Jurkat, Clone E6-1 (cell line): ENCODE data around the gene FYN.
A peak's percentile ranks its signal among the peaks of the same experiment; 100 is the strongest.

Experiments used
- DNase-seq: peaks from one replicate; pipeline ENCODE4 v3.0.0-alpha.2; 2011; ENCODE audit warnings: low read depth, low spot score
- H3K4me3 ChIP-seq: 2 replicates; pipeline ENCODE4 v1.5.1; 2011; ENCODE audit warnings: mild to moderate bottlenecking, low read length, control low read depth, moderate library complexity

FYN gene

DNA sequence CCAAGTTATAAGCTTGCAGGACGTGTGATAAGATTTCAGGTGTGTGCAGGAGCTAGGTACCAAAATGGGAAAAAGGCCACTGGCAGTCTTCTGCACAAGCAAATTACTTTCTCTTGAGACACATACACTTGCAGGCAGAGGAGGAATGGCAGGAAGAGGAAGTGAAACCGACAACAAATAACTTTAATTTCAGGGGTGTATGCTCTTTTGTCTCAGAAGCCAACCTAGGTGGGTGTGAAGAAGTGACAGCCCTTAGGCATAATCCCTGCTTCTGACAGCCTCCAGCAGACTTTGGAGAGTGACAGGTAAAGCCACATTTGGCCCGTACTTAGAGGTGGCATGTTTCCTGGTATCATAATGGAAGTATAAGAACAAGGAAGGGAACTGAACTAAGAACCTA lies 148.7 kb downstream of the FYN start:
- peak; percentile 48 for DNase-seq
- no peak overlapping the region for H3K4me3 ChIP-seq

DNA sequence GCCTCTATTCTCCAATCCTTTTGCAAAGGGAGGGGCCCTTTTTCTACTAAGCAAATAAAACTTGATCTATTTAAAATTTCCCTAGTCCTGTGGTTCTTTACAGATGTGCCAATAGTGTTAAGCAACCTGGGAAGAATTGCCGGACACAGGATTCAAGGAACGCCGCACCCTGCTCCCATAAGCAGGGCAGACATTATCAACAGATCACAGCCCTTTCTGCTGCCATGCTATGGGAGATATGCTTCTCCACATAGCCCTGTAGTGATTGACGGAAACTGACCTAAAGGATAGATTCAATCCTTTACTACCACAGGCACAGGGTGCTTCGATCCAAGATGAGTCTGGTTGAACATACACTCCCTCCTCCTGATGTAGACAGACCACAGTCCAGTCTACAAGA lies 149.2 kb downstream of the FYN start:
- no peak overlapping the region for H3K4me3 ChIP-seq
- DNase-seq = no peak

DNA sequence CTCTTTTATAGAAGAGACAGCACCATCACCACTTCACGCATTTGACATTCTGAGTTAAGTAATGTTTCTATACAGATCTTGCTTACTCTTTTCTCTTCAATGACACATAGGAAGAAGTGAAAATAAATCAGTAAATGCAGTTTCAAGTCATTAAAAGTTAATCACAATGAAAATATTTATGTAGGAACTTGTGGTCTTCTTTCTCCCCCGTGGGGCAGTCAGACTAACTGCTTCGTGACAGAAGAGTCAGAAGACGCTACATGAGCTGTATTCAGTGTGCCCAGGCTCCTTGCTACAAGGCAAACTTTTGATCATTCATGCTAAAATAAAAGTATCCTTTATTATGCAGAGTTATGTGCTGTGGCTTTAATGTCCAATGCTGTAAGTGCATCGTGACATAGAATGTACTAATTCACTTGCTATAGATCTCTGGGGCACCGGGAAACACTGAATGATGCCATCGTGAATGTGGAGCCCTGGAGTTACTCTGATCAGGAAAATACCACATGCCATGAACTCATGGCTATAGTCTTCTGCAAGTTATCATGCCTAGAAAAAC lies 149.8 kb downstream of the FYN start:
- no peak for DNase-seq
- H3K4me3 ChIP-seq = no peak overlapping the region

DNA sequence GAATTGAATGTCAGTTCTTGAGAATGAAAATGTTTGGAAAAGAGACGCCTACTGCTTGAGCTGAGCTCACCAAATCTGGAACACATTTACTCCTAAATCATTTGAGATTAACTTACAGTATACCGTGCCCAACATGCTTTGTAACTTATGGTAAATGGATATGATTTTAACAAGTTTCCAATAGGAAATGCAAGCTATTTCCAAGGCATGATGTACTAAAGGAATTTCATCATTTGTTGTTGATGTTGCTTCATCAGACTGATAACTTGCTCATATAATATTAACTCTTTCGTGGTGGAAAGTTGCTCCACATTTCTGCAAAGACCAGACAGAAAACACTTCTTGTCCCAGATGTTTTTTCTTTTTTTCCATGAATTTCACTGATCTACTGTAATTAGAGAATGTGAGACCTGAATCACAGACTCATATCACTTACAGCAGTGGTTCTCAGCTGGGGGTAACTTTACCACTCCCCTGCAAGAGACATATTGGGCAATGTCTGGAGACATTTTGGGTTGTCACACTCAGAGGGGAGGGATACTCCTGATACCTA lies 151.0 kb downstream of the FYN start:
- no peak overlapping the region for H3K4me3 ChIP-seq
- DNase-seq = no peak

DNA sequence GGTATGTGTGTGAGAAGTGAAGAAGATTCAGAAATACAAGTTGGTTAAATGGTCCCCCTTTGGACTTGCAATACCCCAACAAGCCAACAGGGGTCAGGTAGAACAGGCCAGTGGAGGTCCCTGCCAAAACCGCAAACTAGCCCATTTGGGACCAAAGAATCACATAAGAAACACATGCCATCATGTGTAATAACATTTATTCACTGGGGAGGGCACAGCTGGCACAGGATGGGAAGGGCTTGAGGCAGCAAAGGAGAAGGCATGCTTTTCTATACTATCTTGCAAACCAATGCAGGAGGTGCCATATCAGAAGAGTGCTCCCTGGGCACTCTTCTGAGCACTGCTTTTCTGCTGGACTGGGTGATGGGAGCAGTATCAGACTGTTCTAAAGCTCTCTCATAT lies 151.5 kb downstream of the FYN start:
- DNase-seq = peak; percentile 56
- no peak overlapping the region for H3K4me3 ChIP-seq

DNA sequence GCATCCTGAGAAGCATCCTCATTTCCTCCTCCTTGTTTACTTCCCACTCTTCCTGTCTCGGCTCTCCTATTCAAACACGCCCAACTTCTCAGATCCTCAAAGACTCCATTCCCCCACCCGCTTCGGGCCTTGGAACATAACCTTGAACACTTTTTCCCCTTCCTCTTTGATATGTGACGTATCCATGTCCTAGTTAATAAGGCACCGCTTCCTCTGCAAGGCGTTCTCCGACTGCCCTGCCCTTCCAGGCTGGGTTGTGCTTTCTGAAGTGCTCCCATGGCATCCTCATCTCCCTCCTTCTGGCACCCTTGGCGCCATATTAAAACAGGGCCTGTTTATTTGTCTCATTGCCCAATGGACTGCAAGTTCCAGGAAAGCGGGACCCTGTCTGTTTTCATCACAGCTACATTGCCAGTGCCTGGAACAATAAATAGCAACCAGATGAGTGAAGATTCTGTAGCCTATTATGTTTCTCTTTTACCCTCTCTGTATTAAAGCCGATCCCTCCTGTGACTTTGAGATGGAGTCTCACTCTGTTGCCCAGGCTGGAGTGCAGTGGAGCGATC lies 152.2 kb downstream of the FYN start:
- DNase-seq = no peak
- no peak overlapping the region for H3K4me3 ChIP-seq

DNA sequence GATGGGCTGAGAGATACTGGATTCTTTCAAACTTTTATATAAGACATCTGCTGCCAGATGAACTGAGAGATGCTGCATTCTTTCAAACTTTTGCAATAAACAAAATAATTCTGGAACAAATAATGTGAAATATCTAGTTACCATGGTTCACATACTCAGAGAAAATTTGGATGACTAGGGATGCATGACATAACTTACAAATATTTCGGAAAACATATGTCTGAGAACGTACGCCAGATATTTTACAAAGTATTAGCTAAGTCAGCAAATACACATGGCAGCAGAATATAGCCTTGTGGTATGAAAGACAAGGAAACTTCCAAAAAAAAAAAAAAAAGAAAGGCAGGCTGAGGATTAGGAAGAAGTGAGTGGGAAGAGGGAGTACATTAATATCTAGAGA lies 154.3 kb downstream of the FYN start:
- no peak for DNase-seq
- no peak overlapping the region for H3K4me3 ChIP-seq

DNA sequence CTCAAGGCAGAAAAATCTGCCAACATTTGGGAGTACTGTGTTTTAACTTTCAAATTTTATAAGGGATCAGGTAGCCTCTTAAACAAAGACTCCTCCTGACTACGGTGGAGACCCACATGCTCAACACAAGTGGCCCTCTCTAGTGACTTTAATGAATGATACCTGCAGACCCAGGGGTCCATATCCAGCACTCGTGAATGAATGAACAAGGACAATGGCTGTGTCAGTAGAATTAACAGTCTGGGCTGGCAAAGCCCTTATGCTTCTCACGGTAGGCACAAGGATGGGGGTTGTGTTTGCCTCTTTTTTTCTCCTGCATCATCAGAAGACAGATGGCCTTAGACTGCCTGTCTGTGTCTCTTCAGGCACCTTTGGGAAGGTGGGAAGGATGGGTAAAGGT lies 154.9 kb downstream of the FYN start:
- H3K4me3 ChIP-seq = no peak overlapping the region
- no peak for DNase-seq

DNA sequence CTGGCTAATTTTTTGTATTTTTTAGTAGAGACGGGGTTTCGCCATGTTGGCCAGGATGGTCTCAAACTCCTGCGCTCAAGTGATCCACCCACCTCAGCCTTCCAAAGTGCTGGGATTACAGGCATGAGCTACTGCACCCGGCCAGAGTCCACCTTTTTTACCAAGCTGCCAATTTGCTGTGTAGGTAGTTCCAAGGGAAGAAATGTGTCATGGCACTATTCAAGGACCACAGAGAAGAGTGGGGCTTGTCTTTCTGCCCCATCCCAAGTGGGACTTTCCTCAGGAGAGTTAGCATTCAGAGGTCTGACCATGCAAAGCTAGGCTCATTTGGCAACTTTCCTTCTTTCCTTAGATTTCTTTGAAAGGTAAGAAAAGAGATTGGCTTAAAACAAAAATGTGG lies 155.6 kb downstream of the FYN start:
- no peak for DNase-seq
- H3K4me3 ChIP-seq = no peak overlapping the region

DNA sequence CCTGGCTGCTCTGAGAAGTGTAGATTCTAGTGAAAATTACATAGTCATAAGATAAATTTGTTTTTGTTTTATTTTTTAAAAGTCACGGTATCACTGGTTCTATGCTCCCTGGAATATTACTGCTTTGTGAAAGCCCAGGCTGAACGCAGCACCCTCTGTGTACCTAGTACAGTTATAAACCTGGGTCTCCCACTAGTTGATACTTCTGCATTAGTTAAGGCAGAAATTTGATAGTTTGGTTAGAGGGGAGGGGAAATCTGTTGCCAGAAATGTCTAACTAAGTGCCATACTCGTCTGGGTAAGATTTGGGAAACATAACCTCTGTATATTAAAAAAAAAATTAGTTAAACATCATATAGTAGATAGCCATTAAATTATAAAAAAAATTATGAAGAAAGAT lies 156.9 kb downstream of the FYN start:
- DNase-seq = no peak

DNA sequence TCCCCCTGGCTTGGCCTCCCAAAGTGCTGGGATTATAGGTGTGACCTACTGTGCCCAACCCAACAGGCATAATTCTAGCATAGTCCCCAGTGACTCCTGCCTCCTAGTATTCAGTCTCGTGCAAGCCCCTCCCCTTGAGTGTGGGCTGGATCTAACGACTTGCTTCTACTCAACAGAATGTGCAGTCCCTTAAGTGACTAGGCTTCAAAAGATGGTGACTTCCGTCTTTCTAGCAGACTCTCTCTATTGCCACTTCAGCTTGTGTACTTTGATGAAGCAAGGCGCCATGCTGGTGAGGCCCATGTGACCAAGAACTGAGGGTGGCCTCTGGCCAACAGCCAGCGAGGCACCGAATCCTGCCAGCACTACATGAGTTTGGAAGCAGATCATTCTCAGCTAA lies 157.9 kb downstream of the FYN start:
- DNase-seq = no peak
- no peak overlapping the region for H3K4me3 ChIP-seq

More for the DNA sequence above, 156.9 kb downstream of the FYN start:
- H3K4me3 ChIP-seq = no peak overlapping the region

DNA sequence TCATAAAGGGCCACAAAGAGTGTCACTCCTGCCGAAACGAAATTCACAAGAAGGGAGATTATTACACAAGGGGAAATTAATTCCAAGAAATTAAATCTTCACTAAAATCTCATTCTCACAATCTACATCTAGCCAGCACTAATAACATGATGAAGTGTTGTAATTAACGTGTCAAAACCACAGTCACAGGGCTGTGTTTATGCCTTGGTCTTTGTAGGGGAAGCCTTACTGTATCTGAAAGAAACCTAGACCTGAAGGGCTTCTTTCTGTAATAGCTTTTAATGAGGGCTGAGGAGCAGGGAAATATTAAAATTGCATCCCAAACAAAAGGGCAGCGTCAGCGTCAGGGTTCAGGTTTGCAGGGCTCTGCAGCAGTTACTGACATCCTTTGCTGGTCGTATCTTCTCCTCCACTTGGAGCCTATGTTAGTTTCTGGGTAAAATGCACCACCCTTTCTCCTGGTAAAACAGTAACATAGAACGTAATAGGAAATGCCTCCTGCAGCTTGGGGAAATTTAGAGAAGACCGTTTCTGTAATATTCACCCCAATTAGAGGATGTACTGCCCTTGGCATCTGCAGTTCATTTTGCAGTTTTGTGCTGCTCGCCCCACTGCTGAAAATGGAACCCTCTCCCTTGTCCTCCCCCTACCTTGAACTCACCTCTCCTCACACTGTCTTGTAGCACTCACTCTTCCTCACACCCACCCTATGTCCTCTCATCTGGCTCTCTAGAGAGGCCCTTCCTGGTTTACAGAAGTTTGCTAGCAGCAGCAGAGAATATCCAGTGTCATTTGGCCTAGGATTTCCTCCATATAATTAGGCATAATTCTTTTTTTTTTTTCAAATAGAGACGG lies 158.6 kb downstream of the FYN start:
- no peak for DNase-seq

DNA sequence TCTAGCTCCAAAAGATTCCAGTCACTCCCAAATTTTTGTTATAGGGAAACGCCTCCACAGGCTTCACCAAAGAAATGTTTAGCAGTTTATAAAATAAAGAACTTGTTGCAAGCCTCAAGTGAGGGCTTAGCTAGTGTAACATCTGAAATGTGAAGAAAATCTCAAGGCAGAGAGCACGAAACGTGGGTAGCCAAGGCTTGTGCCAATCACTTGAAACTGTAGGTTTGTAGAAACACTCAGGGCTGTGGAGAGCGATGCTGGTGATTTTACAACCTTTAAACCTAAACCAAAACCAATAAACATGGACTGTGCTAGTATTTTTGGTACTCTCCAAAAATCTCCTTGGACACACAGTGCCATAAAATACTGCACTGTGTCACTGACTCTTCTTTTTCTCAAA lies 159.4 kb downstream of the FYN start:
- no peak for DNase-seq
- no peak overlapping the region for H3K4me3 ChIP-seq

More for the DNA sequence above, 158.6 kb downstream of the FYN start:
- H3K4me3 ChIP-seq = no peak overlapping the region

DNA sequence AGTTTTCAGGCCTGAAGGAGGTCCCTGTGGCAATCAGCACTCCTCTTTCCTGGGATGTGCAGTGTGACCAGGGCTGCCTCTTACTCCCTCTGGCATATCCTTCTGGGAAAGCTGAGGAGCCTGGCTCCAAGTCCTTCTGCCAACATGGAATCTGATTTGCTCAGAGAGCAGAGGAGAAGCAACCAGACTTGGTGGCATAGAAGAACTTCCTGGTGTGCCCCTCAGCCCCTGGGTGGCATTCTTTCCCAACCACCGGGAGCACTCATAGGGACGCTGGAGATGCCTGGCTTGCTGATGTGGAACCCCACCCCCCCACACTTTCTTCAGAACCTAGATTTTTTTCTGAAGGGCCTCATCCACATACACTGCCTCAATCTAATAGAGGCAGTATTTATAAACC lies 160.0 kb downstream of the FYN start:
- DNase-seq = no peak
- no peak overlapping the region for H3K4me3 ChIP-seq

DNA sequence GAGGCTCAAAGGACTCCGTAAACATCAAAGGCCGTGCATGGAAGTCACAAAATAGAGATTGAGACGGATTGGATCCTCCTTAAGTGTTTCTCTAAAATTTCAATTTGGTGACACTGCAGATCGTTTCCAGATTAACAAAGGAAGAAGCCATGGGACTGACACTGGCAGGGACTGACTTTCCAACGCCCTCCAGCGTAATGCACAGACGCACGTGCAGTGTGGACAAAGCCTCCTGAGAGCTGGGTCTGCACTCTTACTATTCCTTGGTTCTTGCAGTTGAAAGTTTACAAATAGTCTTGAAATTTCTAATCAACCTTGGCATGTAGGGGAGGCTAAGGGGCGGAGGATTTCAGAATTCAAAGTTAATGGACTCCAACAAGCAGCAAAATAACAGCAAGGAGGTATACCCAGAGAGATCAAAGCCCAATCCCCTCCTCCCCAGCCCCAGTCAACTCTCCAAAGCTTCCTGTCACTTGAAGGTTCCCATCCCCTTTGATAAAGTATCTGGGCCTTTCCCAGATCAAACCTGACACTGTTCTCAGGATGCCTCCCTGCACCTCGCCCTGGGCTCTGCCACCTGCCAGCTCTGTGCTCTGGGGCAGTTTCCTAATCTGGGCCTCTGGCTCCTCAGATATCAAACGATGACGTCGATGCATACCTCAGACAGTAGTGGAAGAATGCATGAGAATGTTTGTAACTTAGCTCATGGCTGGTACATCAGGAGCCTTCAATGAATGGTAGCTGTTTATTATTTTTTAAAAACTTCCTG lies 161.1 kb downstream of the FYN start:
- no peak overlapping the region for H3K4me3 ChIP-seq

DNA sequence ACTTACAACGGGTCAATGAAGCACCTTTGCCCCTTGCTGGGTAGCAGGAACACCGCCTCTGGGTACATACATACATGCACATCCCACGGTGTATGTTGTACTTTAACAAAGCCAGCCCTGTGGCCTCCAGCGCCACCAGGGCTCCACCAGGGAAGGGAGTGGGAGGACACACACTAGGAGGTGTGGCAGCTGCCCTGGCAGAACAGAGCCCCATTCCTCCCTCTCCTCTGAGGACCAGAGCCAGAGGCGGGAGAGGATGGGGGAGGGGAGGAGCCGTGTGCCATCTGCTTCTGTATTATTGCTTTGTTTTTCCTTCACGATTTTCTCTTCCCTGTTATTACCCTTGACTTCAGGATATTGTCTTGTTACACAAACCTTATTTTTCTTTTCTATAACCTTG lies 161.8 kb downstream of the FYN start:
- H3K4me3 ChIP-seq = no peak overlapping the region
- no peak for DNase-seq

More for the DNA sequence above, 161.1 kb downstream of the FYN start:
- DNase-seq = no peak

DNA sequence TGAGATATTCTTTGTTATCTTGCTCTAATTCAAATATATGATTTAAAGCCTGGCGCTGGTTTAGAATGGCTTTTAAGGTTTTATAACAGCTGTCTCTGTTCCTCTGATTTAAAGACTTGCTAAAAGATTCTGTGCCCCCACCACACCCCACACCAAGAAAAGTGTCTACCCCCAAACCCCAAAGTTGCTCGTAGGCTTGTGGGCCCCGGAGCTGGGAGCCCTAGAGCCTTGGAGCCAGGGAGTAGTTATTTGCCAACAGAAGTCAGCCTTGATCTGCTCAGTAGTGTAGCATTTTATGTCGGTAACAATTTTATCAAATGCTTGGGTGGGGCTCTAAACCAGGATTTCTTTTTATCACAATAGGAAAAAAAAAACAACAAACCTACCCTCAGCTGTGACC lies 162.3 kb downstream of the FYN start:
- H3K4me3 ChIP-seq = no peak overlapping the region
- no peak for DNase-seq

DNA sequence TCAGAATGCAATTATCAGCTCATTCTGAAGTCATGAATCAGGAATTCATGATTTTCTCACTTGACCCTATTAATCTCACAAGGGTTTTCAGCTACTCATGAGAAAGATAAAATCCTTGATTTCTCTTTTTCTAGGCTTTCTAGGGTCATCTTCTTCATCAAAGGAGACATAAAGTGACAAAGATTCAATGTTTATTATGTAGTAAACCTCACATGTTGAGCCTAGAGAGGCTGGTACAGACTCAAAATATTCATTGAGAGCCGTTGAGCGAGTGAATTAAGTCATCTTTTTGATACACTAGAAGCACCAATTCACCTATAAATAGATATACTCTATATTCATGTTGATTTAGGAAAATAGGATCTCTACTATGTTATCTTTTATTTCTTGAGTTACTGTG lies 162.8 kb downstream of the FYN start:
- DNase-seq = no peak
- H3K4me3 ChIP-seq = no peak overlapping the region

DNA sequence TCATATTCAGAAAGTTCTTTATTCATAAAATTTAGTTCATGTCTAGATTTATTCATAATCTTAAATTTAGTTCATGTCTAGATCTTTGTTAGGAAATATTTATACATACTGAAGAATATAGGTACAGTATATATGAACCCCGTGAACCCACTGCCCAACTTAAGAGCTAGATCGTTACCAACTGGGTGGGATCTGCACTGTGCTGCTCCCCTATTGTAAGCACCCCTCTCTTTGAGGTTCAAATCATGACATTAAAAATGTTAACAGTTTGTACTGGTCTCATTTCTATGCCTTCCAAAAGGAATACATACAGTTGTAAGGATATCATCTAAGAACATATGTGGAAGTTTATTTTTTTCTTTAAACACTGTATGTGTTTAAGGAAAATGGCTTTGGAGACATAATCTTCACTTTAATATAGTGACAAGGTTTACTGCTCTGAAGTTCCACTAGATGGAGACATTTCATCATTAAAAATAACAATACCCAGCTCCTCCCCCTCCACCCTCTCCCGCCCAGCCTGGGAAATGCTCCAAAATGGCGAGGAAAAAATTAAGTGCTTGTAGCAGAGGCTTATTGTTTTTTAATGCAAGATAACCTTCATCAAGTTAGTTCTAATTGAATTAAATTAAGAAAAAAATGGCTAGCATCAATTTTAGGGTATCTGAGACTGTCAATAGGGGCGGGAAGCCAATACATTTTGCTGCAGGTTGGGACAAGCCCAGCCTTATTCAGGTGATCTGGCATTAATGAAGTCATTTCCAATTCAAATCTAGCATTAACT lies 163.4 kb downstream of the FYN start:
- no peak overlapping the region for H3K4me3 ChIP-seq
- DNase-seq = peak; percentile 73
